H1 (cell line): Measurements from ENCODE around the gene CRK. TPM values are rescaled to one million over a fixed set of nuclear protein-coding genes. Genes with fewer than 3 reads are reported as not detected.

Experiments
- CTCF ChIA-PET: fragments of 300-600 bp; sonication (Branson Sonifier 250); formaldehyde crosslinking; loops from one replicate; lab custom pipeline; 2021; ENCODE audit not compliant: partially characterized antibody; lab: Charles Lee
- POLR2A ChIA-PET: fragments of 300-600 bp; sonication (Branson Sonifier 250); formaldehyde crosslinking; loops from one replicate; lab custom pipeline; 2021; ENCODE audit warnings: inconsistent platforms; ENCODE audit not compliant: partially characterized antibody; lab: Charles Lee
- DNase-seq, 2 experiments: peaks; one replicate each; pipeline versions ENCODE4 v3.0.0 to v3.0.0-alpha.2; 2010 to 2022; ENCODE audit warnings: low spot score in 2 of 2, low read depth in 1 of 2, mixed read lengths in 1 of 2
- FAIRE-seq: peaks from 2 replicates; lab custom pipeline; 2011; peaks lifted over from hg19 to GRCh38; lab: Jason Lieb, UNC
- H2AFZ ChIP-seq: 2 replicates; pipeline ENCODE4 v1.8.1; 2012; ENCODE audit warnings: low read length, inconsistent platforms
- H2AK5ac ChIP-seq: 2 replicates; pipeline ENCODE4 v1.6.1; 2013; ENCODE audit warnings: low read depth, low read length
- H2BK120ac ChIP-seq: replicated peaks from 2 replicates; pipeline ENCODE3; 2013; ENCODE audit warnings: low read depth, low read length, inconsistent platforms
- H2BK12ac ChIP-seq: 2 replicates; pipeline ENCODE4 v1.6.1; 2013; ENCODE audit warnings: low read depth, low read length
- H2BK15ac ChIP-seq: 2 replicates; pipeline ENCODE4 v1.6.1; 2013; ENCODE audit warnings: low read length
- H2BK20ac ChIP-seq: 2 replicates; pipeline ENCODE4 v1.6.1; 2013; ENCODE audit warnings: low read length
- H2BK5ac ChIP-seq: 2 replicates; pipeline ENCODE4 v1.6.1; 2013; ENCODE audit warnings: low read depth, low read length
- H3K14ac ChIP-seq: 2 replicates; pipeline ENCODE4 v1.6.1; 2013; ENCODE audit warnings: inconsistent platforms; ENCODE audit not compliant: insufficient read length
- H3K18ac ChIP-seq: 2 replicates; pipeline ENCODE4 v1.6.1; 2013; ENCODE audit warnings: low read length; ENCODE audit errors: extremely low read depth
- H3K23ac ChIP-seq: 2 replicates; pipeline ENCODE4 v1.6.1; 2013; ENCODE audit warnings: inconsistent platforms; ENCODE audit not compliant: insufficient read length
- H3K23me2 ChIP-seq: 2 replicates; pipeline ENCODE4 v1.6.1; 2013; ENCODE audit warnings: low read depth, low read length
- H3K27ac ChIP-seq: 2 replicates; pipeline ENCODE4 v1.6.1; 2011; ENCODE audit warnings: low read depth, low read length, inconsistent platforms
- H3K27me3 ChIP-seq, 4 experiments: replicated peaks in 1 of 4; 1 replicate in 1 of 4; 2 replicates in 3 of 4; pipeline versions ENCODE4 v1.6.1 to v1.8.1; 2011 to 2013; ENCODE audit warnings: low read length in 3 of 4, mild to moderate bottlenecking in 3 of 4, inconsistent platforms in 2 of 4, mixed read lengths in 2 of 4, moderate library complexity in 1 of 4; ENCODE audit not compliant: control insufficient read depth in 3 of 4, insufficient read depth in 3 of 4; ENCODE audit errors: extremely low read depth in 1 of 4
- H3K36me3 ChIP-seq, 4 experiments: 2 replicates each; pipeline versions ENCODE4 v1.6.1 to v1.8.1; 2011 to 2013; ENCODE audit warnings: mild to moderate bottlenecking in 4 of 4, low read length in 3 of 4, moderate library complexity in 2 of 4, control low read depth in 1 of 4, inconsistent platforms in 1 of 4; ENCODE audit not compliant: insufficient read depth in 4 of 4, control insufficient read depth in 2 of 4
- H3K4ac ChIP-seq: replicated peaks from 2 replicates; pipeline ENCODE3; 2013; ENCODE audit warnings: low read length, low read depth, mixed read lengths, inconsistent platforms; ENCODE audit not compliant: insufficient read length
- H3K4me1 ChIP-seq, 4 experiments: replicated peaks in 1 of 4; 1 replicate in 1 of 4; 2 replicates in 3 of 4; pipeline versions ENCODE4 v1.6.1 to v1.8.1; 2011 to 2013; ENCODE audit warnings: low read length in 3 of 4, inconsistent platforms in 2 of 4, mixed read lengths in 1 of 4; ENCODE audit not compliant: insufficient read depth in 4 of 4, control insufficient read depth in 3 of 4
- H3K4me2 ChIP-seq, 2 experiments: 2 replicates each; pipeline versions ENCODE4 v1.6.1 to v1.8.1; 2011 to 2013; ENCODE audit warnings: low read depth in 2 of 2, low read length in 2 of 2, control low read depth in 1 of 2, inconsistent platforms in 1 of 2, mild to moderate bottlenecking in 1 of 2; ENCODE audit not compliant: insufficient read depth in 1 of 2
- H3K4me3 ChIP-seq, 4 experiments: fragments of 200-600, 300-600 bp in 1 of 4; sonication (generic), shearing (Covaris generic), sonication (Bioruptor Twin) in 1 of 4; 2 replicates each; pipeline versions ENCODE4 v1.5.1 to v1.8.1; 2011 to 2016; ENCODE audit warnings: low read length in 4 of 4, low read depth in 3 of 4, control low read depth in 2 of 4, inconsistent platforms in 2 of 4, mild to moderate bottlenecking in 2 of 4, mixed read lengths in 1 of 4, moderate library complexity in 1 of 4; ENCODE audit not compliant: insufficient read depth in 2 of 4; ENCODE audit errors: extremely low read depth in 1 of 4
- H3K56ac ChIP-seq: replicated peaks from 2 replicates; pipeline ENCODE3; 2013; ENCODE audit warnings: low read depth, mild to moderate bottlenecking, mixed read lengths, low read length, inconsistent platforms; ENCODE audit not compliant: insufficient read length
- H3K79me1 ChIP-seq: 2 replicates; pipeline ENCODE4 v1.6.1; 2013; ENCODE audit warnings: low read depth, low read length, control low read depth
- H3K79me2 ChIP-seq, 2 experiments: 2 replicates each; pipeline versions ENCODE4 v1.6.1 to v1.8.1; 2012 to 2013; ENCODE audit warnings: low read length in 2 of 2, mild to moderate bottlenecking in 2 of 2, inconsistent platforms in 1 of 2; ENCODE audit not compliant: insufficient read depth in 2 of 2, control insufficient read depth in 1 of 2
- H3K9ac ChIP-seq, 4 experiments: replicated peaks in 1 of 4; 1 replicate in 1 of 4; 2 replicates in 3 of 4; pipeline versions ENCODE4 v1.6.1 to v1.8.1; 2011 to 2013; ENCODE audit warnings: low read depth in 3 of 4, low read length in 3 of 4, control low read depth in 2 of 4, mild to moderate bottlenecking in 2 of 4, moderate library complexity in 2 of 4, inconsistent platforms in 1 of 4; ENCODE audit errors: extremely low read depth in 1 of 4
- H3K9me3 ChIP-seq, 2 experiments: 2 replicates each; pipeline versions ENCODE4 v1.6.1 to v1.8.1; 2012 to 2013; ENCODE audit warnings: mild to moderate bottlenecking in 2 of 2, moderate library complexity in 2 of 2, control low read depth in 1 of 2, inconsistent platforms in 1 of 2, low read depth in 1 of 2, low read length in 1 of 2, mixed read lengths in 1 of 2; ENCODE audit not compliant: insufficient read depth in 2 of 2
- H4K20me1 ChIP-seq, 2 experiments: replicated peaks in 1 of 2; 2 replicates each; pipeline versions ENCODE3 to v1.8.1; 2011 to 2013; ENCODE audit warnings: inconsistent platforms in 2 of 2, low read length in 2 of 2, mild to moderate bottlenecking in 1 of 2; ENCODE audit not compliant: insufficient read depth in 2 of 2, control insufficient read depth in 1 of 2
- H4K5ac ChIP-seq: 2 replicates; pipeline ENCODE4 v1.6.1; 2013; ENCODE audit warnings: low read length, low read depth, mixed read lengths, inconsistent platforms; ENCODE audit not compliant: insufficient read length
- H4K8ac ChIP-seq: 2 replicates; pipeline ENCODE4 v1.8.0; 2013; ENCODE audit warnings: mild to moderate bottlenecking, moderate library complexity, low read length, inconsistent platforms; ENCODE audit not compliant: insufficient read depth; ENCODE audit errors: extremely low read depth
- H4K91ac ChIP-seq: replicated peaks from 2 replicates; pipeline ENCODE3; 2013; ENCODE audit warnings: low read length, mixed read lengths, inconsistent platforms; ENCODE audit not compliant: insufficient read length
- BRCA1 ChIP-seq: IDR thresholded peaks from 2 replicates; pipeline ENCODE4 v1.6.1; 2012; ENCODE audit warnings: low read depth, low read length, improper control_type of control experiment
- GABPA ChIP-seq: IDR thresholded peaks from 2 replicates; pipeline ENCODE4 v1.6.1; 2011; ENCODE audit warnings: mild to moderate bottlenecking, low read length, moderate library complexity, borderline replicate concordance; ENCODE audit not compliant: insufficient read depth
- GTF2F1 ChIP-seq: IDR thresholded peaks from 2 replicates; pipeline ENCODE4 v1.6.1; 2012; ENCODE audit warnings: low read depth, low read length, improper control_type of control experiment, borderline replicate concordance
- JUND ChIP-seq: IDR thresholded peaks from 2 replicates; pipeline ENCODE4 v1.6.1; 2011; ENCODE audit warnings: mild to moderate bottlenecking, improper control_type of control experiment, low read length
- MAFK ChIP-seq: IDR thresholded peaks from 2 replicates; pipeline ENCODE4 v1.6.1; 2012; ENCODE audit warnings: low read depth, mild to moderate bottlenecking, improper control_type of control experiment, low read length
- POLR2AphosphoS5 ChIP-seq: IDR thresholded peaks from 2 replicates; pipeline ENCODE4 v1.6.1; 2011; ENCODE audit warnings: low read depth, low read length
- SRF ChIP-seq: IDR thresholded peaks from 2 replicates; pipeline ENCODE4 v1.6.1; 2011; ENCODE audit warnings: mild to moderate bottlenecking, low read depth, low read length, moderate library complexity
- WGBS, 2 experiments: shearing (Covaris generic) in 1 of 2; methylation state at CpG; one replicate each; pipeline versions ENCODE4 v1.1.6 to v1.1.7; 2013 to 2015; ENCODE audit warnings: low lambda C conversion rate in 2 of 2, mixed read lengths in 2 of 2, inconsistent platforms in 1 of 2, low coverage in 1 of 2, missing lambda C conversion rate in 1 of 2; ENCODE audit not compliant: insufficient replicate concordance in 2 of 2, insufficient coverage in 1 of 2, insufficient read length in 1 of 2; ENCODE audit errors: extremely low coverage in 1 of 2, missing lambda C conversion rate in 1 of 2; 5-methylcytosine and 5-hydroxymethylcytosine counted together
- polyA plus RNA-seq, 7 experiments: library from polyadenylated mRNA; depleted of rRNA in 3 of 7; stranded (reverse) in 5 of 7; unstranded in 2 of 7; fragments of >200 nt in 5 of 7; fragments of 200-250 nt in 2 of 7; gene quantifications; 1 replicate in 5 of 7; 2 replicates in 1 of 7; 4 replicates in 1 of 7; pipeline versions ENCODE4 v1.2.1 to v1.2.3, GENCODE V29; 2011 to 2013; ENCODE audit warnings: missing spikeins in 2 of 7, mixed read lengths in 2 of 7
- total RNA-seq: library from RNA; stranded (reverse); fragmentation: NEBNext Ultra II Directional; extraction: Animal tissue kit (Norgen Biotek cat#: 25700); gene quantifications from 2 replicates; pipeline ENCODE4 v1.2.1, GENCODE V29; 2021
- TF ChIP-seq, protein P1 (sequence below), 3 experiments: IDR thresholded peaks; 1 replicate in 2 of 3; 2 replicates in 1 of 3; pipeline versions ENCODE4 v1.5.1 to v1.6.1; 2011; ENCODE audit warnings: low read length in 3 of 3, mild to moderate bottlenecking in 3 of 3, inconsistent platforms in 2 of 3, low read depth in 1 of 3, moderate library complexity in 1 of 3; ENCODE audit not compliant: insufficient read depth in 1 of 3; ENCODE audit errors: control extremely low read depth in 1 of 3

Gene CRK
- total and polyA plus RNA-seq, 2 of the 8 experiments (the other 6 are each of a cell fraction or from before 2014, with no cell fraction given), result 32.8 to 57.1 TPM

DNA sequence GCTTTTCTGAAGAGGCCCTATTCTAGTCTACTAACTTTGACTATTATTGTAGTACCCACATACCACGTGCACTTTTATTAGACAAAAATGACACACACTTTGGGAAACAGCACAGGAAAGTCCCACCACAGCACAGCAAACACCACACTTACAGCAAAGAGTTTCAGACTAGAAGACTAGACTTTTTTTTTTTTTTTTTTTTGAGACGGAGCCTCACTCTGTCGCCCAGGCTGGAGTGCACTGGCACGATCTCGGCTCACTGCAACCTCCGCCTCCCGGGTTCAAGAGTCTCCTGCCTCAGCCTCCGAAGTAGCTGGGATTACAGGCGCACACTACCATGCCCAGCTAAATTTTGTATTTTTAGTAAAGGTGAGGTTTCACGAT lies 76.1 kb downstream of the CRK start:
- no peaks in the 10 kb centered on the region for H3K27me3 ChIP-seq
- H3K14ac ChIP-seq, result no peak overlapping the region
- H3K36me3 ChIP-seq, result peaks cover 0 to 7% (median 0%) of the 10 kb centered on the region in 4 experiments; a peak in 1 of 8 replicates
- no peak overlapping the region for H3K23ac ChIP-seq
- H3K18ac ChIP-seq, result no peak overlapping the region
- no peak overlapping the region for H2BK20ac ChIP-seq
- peaks cover 0 to 3% (median 1%) of the 10 kb centered on the region in 4 experiments; a peak in 2 of 7 replicates for H3K4me1 ChIP-seq
- no peak overlapping the region for H2BK15ac ChIP-seq
- H3K4ac ChIP-seq, result no peak overlapping the region
- POLR2A ChIA-PET, result interaction anchor here (0.8 to 5.9 kb wide), 4 partner anchors 8 to 14 kb away, joined by 3 to 82 read pairs (median 4); no protein-coding TSS in a partner anchor
- H3K4me2 ChIP-seq, result no peak overlapping the region
- WGBS, 2 experiments, result 97% methylated on average over 2 of the region's 10 CpGs; no CpG with 5 or more reads in 1 of the 2 experiments
- H3K56ac ChIP-seq, result no peak overlapping the region
- H3K4me3 ChIP-seq, result no peak overlapping the region
- CTCF ChIA-PET, result interaction anchor here (1.3 to 5.3 kb wide), 3 partner anchors 14 to 17 kb away, joined by 3 to 34 read pairs (median 10); no protein-coding TSS in a partner anchor
- FAIRE-seq (no peak), DNase-seq (no peak)
- no peak overlapping the region for H2AK5ac ChIP-seq
- no peak overlapping the region for H3K9ac ChIP-seq
- no peak overlapping the region for H3K27ac ChIP-seq
- no peaks in the 10 kb centered on the region for H3K23me2 ChIP-seq
- no peak for TF ChIP-seq BRCA1
- no peak for TF ChIP-seq JUND
- TF ChIP-seq POLR2AphosphoS5, result no peak
- TF ChIP-seq SRF, result no peak
- TF ChIP-seq GTF2F1, result no peak
- TF ChIP-seq MAFK, result no peak
- TF ChIP-seq, protein P1, sequence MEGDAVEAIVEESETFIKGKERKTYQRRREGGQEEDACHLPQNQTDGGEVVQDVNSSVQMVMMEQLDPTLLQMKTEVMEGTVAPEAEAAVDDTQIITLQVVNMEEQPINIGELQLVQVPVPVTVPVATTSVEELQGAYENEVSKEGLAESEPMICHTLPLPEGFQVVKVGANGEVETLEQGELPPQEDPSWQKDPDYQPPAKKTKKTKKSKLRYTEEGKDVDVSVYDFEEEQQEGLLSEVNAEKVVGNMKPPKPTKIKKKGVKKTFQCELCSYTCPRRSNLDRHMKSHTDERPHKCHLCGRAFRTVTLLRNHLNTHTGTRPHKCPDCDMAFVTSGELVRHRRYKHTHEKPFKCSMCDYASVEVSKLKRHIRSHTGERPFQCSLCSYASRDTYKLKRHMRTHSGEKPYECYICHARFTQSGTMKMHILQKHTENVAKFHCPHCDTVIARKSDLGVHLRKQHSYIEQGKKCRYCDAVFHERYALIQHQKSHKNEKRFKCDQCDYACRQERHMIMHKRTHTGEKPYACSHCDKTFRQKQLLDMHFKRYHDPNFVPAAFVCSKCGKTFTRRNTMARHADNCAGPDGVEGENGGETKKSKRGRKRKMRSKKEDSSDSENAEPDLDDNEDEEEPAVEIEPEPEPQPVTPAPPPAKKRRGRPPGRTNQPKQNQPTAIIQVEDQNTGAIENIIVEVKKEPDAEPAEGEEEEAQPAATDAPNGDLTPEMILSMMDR (IDR thresholded peaks at IDR 0.05; ENCODE audit: control extremely low read depth in 1 of 3, insufficient read depth in 1 of 3, low read depth in 1 of 3, low read length in 3 of 3), result no peak
- no peak for TF ChIP-seq GABPA
- no peak overlapping the region for H2BK12ac ChIP-seq
- no peaks in the 10 kb centered on the region for H3K9me3 ChIP-seq
- no peak overlapping the region for H2BK120ac ChIP-seq
- no peak overlapping the region for H4K8ac ChIP-seq
- H4K91ac ChIP-seq, result no peak overlapping the region
- H3K79me2 ChIP-seq, result peaks cover 90 to 99% of the 10 kb centered on the region in 2 experiments
- H2AFZ ChIP-seq, result no peak overlapping the region
- no peaks in the 10 kb centered on the region for H3K79me1 ChIP-seq
- H4K20me1 ChIP-seq, result peaks cover 49 to 65% of the 10 kb centered on the region in 2 experiments
- no peak overlapping the region for H4K5ac ChIP-seq
- H2BK5ac ChIP-seq, result no peak overlapping the region
